Right renal cortex interstitium (tissue), 3 donors: ENCODE data around the gene B3GALT4. TPM values are rescaled to one million over a fixed set of nuclear protein-coding genes. Genes with fewer than 3 reads are reported as not detected.

Experiments used
- DNase-seq, 3 donors: peaks; one replicate each; pipeline ENCODE4 v3.0.0-alpha.2; 2013; ENCODE audit warnings: low read depth in 3 of 3, low spot score in 2 of 3
- polyA plus RNA-seq, 3 donors: library from polyadenylated mRNA; unstranded; fragments of 120-200 nt; gene quantifications; one replicate each; pipeline ENCODE4 v1.2.1, GENCODE V29; 2013; ENCODE audit not compliant: insufficient read length in 3 of 3

B3GALT4 gene
- polyA plus RNA-seq, 3 donors: 3.4 to 4.1 (median 4.0) TPM

- no peak for DNase-seq
Measured at GRCh38 chr6:33313105-33313708, 36.3 kb downstream of the B3GALT4 start.

- DNase-seq: peak in 1 of 3 donors; percentile 56
Measured at GRCh38 chr6:33313709-33314514, 37.0 kb downstream of the B3GALT4 start, which contains the start of gene TAPBP. TAPBP (minus strand) TSS chr6:33314078; CDS start chr6:33314041, 37 bp downstream.

DNA sequence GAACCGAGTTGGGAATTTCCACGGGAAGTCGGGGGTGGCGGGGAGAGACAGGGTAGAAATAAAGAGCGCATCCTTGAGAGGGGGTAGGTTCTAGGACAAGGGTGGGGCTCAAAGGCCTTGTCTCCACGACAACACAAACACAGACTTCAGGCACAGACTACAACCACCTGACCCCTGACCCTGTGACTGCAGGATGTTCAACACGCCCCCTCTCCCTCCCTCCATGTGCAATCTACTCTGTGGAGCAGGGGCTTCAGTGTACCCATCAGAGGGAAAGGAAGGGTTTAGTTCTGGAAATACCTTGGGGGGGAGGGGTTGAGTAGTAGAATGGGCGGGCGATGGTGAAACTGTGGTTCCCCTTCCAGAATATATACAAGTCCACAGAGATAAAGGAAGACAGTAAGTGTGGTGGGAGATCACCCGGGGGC lies 37.6 kb downstream of the B3GALT4 start:
- DNase-seq: peak in 1 of 3 donors; percentile 47

- DNase-seq: no peak
Measured at GRCh38 chr6:33314943-33315792, 38.2 kb downstream of the B3GALT4 start.

DNA sequence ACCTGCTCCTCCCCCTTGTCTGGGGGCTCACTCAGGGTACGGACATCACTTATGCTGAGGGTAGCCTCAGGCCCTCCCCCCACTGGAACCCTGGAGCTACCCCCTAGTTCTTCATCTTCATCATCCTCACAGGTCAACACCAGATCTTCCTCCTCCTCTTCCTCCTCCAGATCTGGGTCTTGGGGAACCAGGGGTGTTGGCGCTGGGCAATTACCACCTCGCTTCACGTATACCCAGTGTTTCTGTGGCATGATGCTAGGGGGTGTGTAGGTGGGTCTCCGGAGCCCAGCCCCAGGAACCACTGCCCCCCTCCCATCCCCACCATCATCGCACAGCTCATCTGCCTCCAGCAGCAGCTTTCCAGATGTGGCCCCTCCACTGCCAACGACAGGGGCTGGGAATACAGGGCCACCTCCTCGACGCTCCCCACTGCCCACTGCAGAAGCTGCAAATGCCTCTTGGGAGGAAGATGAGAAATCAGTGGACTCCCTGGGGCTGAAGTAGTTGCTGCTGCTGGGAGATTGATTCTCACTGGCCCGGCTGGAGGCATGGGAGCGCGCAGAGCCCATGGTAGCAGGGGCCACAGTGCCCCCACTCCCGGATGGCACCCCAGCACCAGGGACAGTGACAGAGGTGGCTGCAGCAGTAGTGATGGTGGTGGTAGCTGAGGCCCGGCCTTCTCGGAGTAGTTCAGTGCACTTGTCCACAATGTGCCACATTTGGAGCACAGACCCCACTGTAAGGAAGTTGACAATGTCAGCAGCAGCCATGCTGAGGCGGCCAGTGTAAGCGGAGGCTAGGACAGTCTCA lies 39.1 kb downstream of the B3GALT4 start:
- DNase-seq: no peak

- DNase-seq: no peak
Measured at GRCh38 chr6:33316603-33317418, 39.9 kb downstream of the B3GALT4 start.

GRCh38 chr6:33317419-33317668 lies 40.4 kb downstream of the B3GALT4 start:
- DNase-seq: no peak

- peak; percentile 96 to 100 (median 99) for DNase-seq
Measured at GRCh38 chr6:33317669-33318425, 40.9 kb downstream of the B3GALT4 start, which contains the start of gene ZBTB22. ZBTB22 (minus strand) TSS chr6:33317744; CDS start chr6:33316916, 828 bp downstream.

DNA sequence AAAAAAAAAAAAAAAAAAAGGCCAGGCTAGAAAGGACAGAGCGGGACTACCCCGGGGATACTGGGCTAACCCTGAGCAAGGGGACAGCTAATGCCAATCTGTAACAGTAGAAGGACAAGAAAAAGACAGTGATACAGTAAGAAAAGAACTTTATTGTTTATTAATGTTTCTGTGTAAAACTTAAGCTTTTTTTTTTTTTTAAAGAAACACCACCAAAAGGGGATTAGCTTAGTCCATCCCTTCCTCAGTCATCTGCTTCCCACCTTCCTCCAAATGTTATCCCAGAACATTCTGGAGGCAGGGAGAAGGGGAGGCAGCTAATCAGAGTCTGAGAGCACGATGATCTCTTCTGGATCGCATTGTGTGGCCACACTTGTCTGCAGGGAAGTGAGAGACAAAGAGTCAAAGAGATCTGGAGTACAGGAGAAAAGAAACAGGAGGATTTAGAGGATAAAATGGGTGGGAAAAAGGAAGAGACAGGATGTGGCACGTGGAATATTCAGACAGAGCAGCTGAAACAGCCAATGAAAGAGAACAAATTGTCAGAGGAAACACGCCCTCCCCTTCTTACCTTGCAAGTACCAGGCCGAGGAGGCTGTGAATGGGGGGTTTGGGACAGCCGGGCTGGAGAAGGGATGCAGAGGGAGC lies 41.6 kb downstream of the B3GALT4 start:
- no peak for DNase-seq

DNA sequence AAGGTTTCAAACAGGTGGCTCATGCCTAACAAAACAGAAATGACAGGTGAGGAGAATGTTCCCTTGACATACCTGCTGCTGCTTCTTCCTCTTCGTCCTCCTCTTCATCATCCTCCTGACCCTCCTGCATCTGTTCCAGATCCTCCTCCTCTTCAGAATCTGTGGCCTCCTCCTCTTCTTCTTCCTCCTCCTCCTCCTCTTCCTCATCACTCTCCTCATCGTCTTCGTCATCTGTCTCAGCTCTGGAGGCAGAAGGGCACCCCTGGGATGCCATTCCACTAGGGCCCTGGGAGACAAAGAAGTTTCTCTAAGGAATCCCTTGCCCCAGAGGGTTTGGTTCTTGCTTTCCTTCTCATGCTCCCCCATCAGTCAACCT lies 43.0 kb downstream of the B3GALT4 start:
- no peak for DNase-seq

DNA sequence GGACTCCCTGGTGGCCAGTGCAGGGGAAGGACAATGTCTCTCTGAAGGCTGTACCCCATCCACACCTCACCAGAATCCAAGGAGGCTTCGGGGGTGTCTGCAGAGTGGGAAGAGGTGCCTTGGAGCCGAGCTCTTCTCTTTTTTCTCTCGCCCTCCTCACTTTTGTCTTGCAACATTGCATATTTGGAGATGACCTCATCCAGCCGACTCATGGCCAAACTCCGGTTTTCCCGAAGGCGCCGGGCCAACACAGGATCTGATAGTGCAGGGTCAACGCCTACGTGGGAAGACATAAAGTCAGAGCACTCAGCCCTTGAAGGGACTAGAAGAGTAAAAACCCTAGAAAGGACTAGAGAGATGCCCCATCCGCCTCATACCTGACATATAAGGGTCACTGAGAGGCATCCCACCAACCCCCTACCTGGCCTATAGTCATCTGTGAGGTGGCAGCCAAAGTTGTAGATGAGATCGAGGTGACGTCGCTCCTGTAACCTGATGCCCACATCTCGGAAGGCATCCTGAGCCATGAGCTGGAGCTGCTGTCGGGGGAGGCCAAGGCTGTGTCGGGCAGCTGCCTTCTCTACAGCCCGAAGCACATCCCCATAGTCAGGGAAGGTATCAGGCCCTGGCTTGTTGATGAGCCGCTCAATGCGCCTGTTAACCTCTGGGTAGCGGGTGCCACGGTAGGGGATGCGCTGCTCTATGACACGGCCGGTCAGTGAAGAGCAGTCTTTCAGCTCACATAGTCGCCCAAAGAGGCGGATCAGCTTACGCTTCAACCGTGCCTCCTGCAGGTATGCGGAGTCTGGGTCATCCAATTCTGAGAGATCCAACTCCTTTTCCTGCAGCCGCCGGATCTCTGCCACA lies 43.6 kb downstream of the B3GALT4 start:
- DNase-seq: no peak

- DNase-seq: no peak
Measured at GRCh38 chr6:33321227-33321626, 44.3 kb downstream of the B3GALT4 start.

DNA sequence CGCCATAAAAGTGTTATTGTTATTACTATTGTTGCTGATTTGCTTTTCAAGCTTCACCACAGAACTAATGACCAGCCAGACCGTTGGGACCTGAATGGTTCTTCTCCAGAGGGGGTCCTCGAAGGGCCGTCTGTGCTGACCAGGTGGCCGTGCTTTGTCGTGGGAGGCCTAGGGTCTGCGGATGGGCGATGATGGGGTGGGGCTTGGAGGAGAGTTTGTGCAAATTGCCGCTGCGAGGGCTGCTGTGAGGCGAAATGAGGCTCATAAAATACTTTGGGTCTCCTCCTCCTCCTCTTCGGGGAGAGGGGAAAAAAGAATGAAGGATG lies 46.7 kb downstream of the B3GALT4 start:
- DNase-seq: no peak

- no peak for DNase-seq
Measured at GRCh38 chr6:33324125-33324524, 47.2 kb downstream of the B3GALT4 start.
